Right cardiac atrium (tissue), 5 donors: Measurements from ENCODE around the gene LRGUK. TPM values are rescaled to one million over a fixed set of nuclear protein-coding genes. Genes with fewer than 3 reads are reported as not detected.

Source experiments
- ATAC-seq, 2 donors: fragments of 200-7000 bp; cut with Tn5 transposase; one replicate each; pipeline versions ENCODE4 v1.8.0 to v1.9.1; 2020; ENCODE audit warnings: moderate library complexity in 2 of 2, mild to moderate bottlenecking in 1 of 2
- DNase-seq, 3 donors: peaks; one replicate each; pipeline ENCODE4 v3.0.0-alpha.2; 2020
- H3K27ac ChIP-seq: one replicate; pipeline ENCODE4 v1.5.1; 2013; ENCODE audit warnings: mild to moderate bottlenecking, low read length, control low read depth, moderate library complexity
- H3K27me3 ChIP-seq: one replicate; pipeline ENCODE4 v1.6.1; 2013; ENCODE audit not compliant: control insufficient read depth, insufficient read depth
- H3K4me1 ChIP-seq: one replicate; pipeline ENCODE4 v1.6.1; 2013; ENCODE audit warnings: low read length; ENCODE audit not compliant: control insufficient read depth, insufficient read depth
- H3K4me3 ChIP-seq: one replicate; pipeline ENCODE4 v1.5.1; 2013; ENCODE audit warnings: low read length, control low read depth
- H3K9me3 ChIP-seq: one replicate; pipeline ENCODE4 v1.6.1; 2013; ENCODE audit warnings: low read length; ENCODE audit not compliant: control insufficient read depth
- WGBS: extraction: QIAGEN DNeasy Blood & Tissue Kit; methylation state at CpG from one replicate; pipeline ENCODE4 v1.1.7; 2013; 5-methylcytosine and 5-hydroxymethylcytosine counted together
- intact Hi-C, 4 donors: fragments of 100-400 bp; cut with DNase I; formaldehyde crosslinking; loops; one replicate each; pipeline versions ENCODE4 v1.11.0 to v1.14.0; 2022 to 2023
- polyA plus RNA-seq: library from polyadenylated mRNA; stranded (reverse); fragments of 200-250 nt; gene quantifications from one replicate; pipeline ENCODE4 v1.2.3, GENCODE V29; 2013
- total RNA-seq, 4 donors: library from RNA; stranded (reverse); fragmentation: NEBNext Ultra II Directional; extraction: Animal tissue kit (Norgen Biotek cat#: 25700); gene quantifications; one replicate each; pipeline ENCODE4 v1.2.1, GENCODE V29; 2021
- donor health status: healthy with polysubstance abuse.
- donor health status: DM: no; HTN: yes; CAD: no.
- donor health status: DM: no; HTN: no; CAD: no.
- donor health status: DM: no; HTN: yes; CAD: no; lungs with severe emphysema.
- donor health status: DM: yes; HTN: yes; CAD: no.

LRGUK gene
- total and polyA plus RNA-seq, 5 donors, result 0.06 to 0.40 (median 0.16) TPM; not detected in 1

DNA sequence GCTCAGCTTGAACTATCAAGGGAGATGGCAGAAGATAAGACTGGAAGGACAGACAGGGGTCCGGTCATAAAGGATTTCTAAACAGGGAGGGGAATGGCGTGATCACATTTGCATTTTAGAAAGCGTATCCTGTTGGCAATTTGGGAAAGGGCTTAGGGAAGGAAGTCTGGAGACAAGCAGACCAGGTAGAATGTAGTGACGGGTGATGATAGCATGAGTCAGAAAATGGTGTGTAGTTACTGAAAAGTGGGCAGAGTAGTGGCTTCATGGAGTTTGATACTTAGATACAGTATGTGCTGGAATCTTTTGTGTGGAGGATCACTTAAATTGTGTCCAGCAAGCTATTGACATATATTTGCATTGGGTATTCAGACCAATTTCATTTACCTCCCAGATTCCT lies 61.2 kb downstream of the LRGUK start:
- ATAC-seq (no peak), DNase-seq (no peak)
- intact Hi-C loops, result no loop called here
- WGBS, result 75% methylated on average over 4 of the region's 4 CpGs
- Histone ChIP-seq H3K27me3 (peaks cover 3% of the 10 kb centered on the region), H3K4me3 (no peak overlapping the region), H3K27ac (no peak overlapping the region), H3K9me3 (no peaks in the 10 kb centered on the region), H3K4me1 (no peaks in the 10 kb centered on the region)

DNA sequence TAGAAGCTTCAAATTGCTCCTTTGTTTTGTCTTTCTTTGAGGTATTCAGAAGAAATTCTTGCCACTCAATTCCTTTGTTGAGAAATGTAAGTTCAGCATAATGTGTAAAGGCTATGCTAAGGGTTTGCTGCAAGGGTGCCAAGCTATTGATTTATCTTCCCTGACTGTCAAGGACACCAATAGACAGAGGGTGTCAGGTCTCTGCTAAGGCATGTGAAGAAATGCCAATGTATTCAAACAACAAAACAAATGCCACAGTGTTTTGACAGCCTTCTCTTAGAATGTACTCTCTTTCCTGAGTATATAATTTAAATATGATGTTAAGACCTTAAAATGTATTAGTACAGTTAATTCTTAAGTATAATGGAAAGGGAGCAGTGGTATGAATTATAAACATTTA lies 62.4 kb downstream of the LRGUK start:
- DNase-seq (no peak), ATAC-seq (no peak)
- H3K9me3 ChIP-seq, result no peaks in the 10 kb centered on the region
- H3K4me3 ChIP-seq, result no peak overlapping the region
- H3K27ac ChIP-seq, result no peak overlapping the region
- no peaks in the 10 kb centered on the region for H3K4me1 ChIP-seq
- H3K27me3 ChIP-seq, result peaks cover 3% of the 10 kb centered on the region
- intact Hi-C loops, result no loop called here

DNA sequence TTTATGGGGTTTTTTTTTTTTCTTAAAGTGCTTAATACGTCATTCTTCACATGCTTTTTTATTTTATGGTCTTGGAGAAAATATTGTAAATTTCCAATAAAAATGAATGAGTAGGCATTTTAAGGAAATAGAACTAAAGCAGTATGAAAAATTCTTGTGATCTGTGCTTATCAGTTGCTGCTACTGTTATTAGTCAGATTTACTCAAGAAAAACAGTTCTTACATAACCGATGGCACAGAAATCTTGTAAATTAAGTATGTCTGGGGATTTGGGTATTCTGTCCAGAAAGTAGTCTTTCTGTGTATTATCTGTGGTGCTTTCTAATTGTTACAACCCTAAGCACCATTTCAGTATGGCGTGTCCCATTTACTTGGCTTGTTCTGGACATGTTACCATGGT lies 64.7 kb downstream of the LRGUK start:
- Histone ChIP-seq H3K4me1 (no peaks in the 10 kb centered on the region), H3K4me3 (no peak overlapping the region), H3K9me3 (no peaks in the 10 kb centered on the region), H3K27me3 (no peaks in the 10 kb centered on the region), H3K27ac (no peak overlapping the region)
- ATAC-seq, result no peak
- intact Hi-C loops, result no loop called here
- WGBS, result 85% methylated on average over 3 of the region's 3 CpGs
- no peak for DNase-seq

DNA sequence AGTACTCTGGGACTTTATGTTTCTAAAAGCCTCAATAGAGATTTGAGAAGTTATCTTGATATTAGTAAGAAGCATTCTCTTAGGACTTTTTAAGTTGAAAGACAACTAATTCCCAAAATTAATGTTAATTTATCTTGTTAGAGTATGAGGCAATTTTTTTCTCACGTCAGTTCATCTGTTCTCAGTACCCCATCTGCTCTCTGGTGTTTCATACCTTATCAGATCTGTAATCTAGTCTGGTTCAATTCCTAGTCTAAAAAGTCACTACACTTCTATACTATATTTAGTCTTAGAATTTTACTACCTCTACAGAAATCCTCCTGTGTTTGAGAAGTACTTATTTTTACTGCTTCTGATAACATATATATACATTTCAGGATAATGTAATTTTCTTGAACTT lies 66.1 kb downstream of the LRGUK start:
- no peaks in the 10 kb centered on the region for H3K4me1 ChIP-seq
- no peaks in the 10 kb centered on the region for H3K27me3 ChIP-seq
- no peak overlapping the region for H3K4me3 ChIP-seq
- no peak for ATAC-seq
- DNase-seq, result no peak
- WGBS, result 83% methylated on average over 1 of the region's 1 CpG
- H3K9me3 ChIP-seq, result no peaks in the 10 kb centered on the region
- no peak overlapping the region for H3K27ac ChIP-seq
- intact Hi-C loops, result no loop called here

DNA sequence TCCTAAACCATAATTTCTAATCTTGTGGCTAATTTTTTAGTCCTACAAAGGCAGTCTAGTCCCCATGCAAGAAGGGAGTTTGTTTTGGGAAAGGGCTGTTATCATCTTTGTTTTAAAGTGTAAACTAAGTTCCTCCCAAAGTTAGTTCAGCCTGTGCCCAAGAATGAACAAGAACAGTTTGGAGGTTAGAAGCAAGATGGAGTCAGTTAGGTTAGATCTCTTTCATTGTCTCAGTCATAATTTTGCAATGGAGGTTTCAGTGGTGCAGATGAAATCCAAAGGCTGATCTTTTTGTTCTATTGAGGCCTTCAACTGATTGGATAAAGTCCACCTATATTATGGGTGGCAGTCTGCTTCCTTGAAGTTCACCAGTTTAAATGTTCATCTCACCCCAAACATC lies 68.1 kb downstream of the LRGUK start:
- no peaks in the 10 kb centered on the region for H3K9me3 ChIP-seq
- no peaks in the 10 kb centered on the region for H3K4me1 ChIP-seq
- DNase-seq, result no peak
- intact Hi-C loops, result no loop called here
- ATAC-seq, result no peak
- no peak overlapping the region for H3K27ac ChIP-seq
- no peak overlapping the region for H3K4me3 ChIP-seq
- no peaks in the 10 kb centered on the region for H3K27me3 ChIP-seq

DNA sequence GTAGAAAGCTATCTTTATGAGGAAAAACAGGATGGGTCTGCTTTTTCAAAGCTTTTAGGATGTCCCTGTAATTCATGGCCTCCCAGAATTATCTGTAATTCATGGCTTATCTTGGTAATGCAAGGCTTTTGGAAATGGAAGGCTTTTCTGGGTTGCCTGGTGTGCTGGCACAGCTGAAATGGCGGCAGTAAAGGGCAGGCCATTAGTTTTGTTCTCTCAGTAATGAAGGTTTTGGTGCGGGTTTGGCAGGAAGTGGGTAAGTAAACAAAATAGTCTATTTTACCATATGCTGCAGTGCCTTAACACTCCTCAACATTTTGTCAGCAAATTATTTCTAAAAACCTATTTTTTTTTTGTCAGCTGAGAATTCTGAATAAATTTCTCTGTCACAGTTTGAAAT lies 69.3 kb downstream of the LRGUK start:
- no peaks in the 10 kb centered on the region for H3K4me1 ChIP-seq
- no peaks in the 10 kb centered on the region for H3K27me3 ChIP-seq
- ATAC-seq (no peak), DNase-seq (no peak)
- no peak overlapping the region for H3K4me3 ChIP-seq
- no peaks in the 10 kb centered on the region for H3K9me3 ChIP-seq
- intact Hi-C loops, result no loop called here
- 81% methylated on average over 2 of the region's 2 CpGs for WGBS
- no peak overlapping the region for H3K27ac ChIP-seq

DNA sequence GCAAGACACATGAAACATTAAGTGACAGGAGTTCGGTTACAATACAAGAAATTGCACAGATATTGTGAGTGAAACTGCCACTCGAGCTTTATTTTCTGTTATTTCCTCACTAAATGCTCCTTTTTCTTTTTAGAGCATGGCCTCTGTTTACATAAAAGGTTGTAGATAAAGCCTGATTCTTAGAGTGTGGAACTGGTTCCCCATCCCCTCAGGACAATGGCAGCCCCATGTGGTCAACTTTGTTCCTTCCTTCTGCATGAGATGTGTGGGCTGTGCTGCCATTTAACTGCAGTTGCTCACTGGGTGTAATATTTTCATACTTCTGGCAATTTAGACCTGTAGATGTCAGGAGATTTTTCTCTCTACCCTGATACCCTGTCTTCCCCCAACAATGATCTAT lies 70.2 kb downstream of the LRGUK start:
- Histone ChIP-seq H3K9me3 (no peaks in the 10 kb centered on the region), H3K4me1 (no peaks in the 10 kb centered on the region), H3K27me3 (no peaks in the 10 kb centered on the region), H3K4me3 (no peak overlapping the region), H3K27ac (no peak overlapping the region)
- no peak for ATAC-seq
- intact Hi-C loops, result no loop called here
- 91% methylated on average over 2 of the region's 2 CpGs for WGBS
- no peak for DNase-seq

DNA sequence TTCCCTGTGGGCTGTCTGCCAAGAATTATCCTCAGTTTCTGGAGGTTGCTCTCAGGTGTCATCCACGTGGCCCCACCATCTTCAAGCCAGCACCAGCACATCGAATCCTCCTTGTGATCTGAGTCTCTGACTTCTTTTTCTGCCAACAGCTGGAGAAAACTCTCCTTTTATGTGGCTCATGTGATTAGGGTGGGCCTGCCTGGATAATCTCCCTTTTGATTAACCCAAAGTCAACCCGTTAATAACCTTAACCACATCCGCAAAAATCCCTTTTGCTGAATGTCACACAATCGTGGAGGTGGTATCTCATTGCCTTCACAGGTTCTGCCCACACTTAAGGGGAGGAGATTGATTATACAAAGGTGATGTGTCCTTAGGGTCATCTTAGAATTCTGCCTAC lies 73.8 kb downstream of the LRGUK start:
- intact Hi-C loops, result no loop called here
- Histone ChIP-seq H3K9me3 (no peaks in the 10 kb centered on the region), H3K27me3 (no peaks in the 10 kb centered on the region), H3K4me1 (no peaks in the 10 kb centered on the region), H3K27ac (no peak overlapping the region), H3K4me3 (no peak overlapping the region)
- ATAC-seq (no peak), DNase-seq (no peak)
- 92% methylated on average over 5 of the region's 5 CpGs for WGBS

DNA sequence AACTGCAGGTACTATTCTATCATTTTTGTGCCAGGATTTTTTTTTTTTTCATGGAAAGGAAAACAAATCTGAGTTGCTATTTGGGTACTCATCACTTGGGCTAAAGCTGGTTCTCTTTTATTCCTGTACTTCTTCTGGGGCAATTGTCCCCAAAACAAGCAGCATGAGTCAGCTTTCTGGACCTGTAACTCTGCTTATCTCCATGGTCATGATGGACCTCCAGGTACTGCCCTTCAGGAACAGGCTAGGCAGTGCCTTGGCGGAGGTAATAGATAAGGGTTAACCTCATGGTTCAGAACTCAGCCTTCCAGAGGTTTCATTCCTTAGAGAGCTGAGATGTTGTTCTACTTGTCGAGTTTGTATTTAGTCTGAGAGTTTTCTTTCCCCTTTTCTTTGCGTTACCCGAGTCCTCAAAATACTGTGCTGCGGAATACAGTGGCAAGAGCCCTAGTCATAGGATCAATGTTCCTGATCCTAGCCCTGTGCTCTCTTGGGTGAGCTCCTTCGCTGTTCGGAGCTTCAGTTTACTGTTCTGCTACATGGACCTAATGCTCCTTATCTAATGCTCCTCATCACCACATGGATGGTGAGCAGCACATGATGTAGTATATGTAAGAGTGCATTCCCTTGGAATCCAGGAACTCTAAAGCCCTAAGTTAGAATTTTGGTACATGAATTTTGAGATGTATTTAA lies 74.6 kb downstream of the LRGUK start:
- no peaks in the 10 kb centered on the region for H3K4me1 ChIP-seq
- intact Hi-C loops, result no loop called here
- WGBS, result 78% methylated on average over 7 of the region's 7 CpGs
- H3K4me3 ChIP-seq, result no peak overlapping the region
- DNase-seq, result no peak
- H3K9me3 ChIP-seq, result no peaks in the 10 kb centered on the region
- ATAC-seq, result no peak
- no peaks in the 10 kb centered on the region for H3K27me3 ChIP-seq
- no peak overlapping the region for H3K27ac ChIP-seq

DNA sequence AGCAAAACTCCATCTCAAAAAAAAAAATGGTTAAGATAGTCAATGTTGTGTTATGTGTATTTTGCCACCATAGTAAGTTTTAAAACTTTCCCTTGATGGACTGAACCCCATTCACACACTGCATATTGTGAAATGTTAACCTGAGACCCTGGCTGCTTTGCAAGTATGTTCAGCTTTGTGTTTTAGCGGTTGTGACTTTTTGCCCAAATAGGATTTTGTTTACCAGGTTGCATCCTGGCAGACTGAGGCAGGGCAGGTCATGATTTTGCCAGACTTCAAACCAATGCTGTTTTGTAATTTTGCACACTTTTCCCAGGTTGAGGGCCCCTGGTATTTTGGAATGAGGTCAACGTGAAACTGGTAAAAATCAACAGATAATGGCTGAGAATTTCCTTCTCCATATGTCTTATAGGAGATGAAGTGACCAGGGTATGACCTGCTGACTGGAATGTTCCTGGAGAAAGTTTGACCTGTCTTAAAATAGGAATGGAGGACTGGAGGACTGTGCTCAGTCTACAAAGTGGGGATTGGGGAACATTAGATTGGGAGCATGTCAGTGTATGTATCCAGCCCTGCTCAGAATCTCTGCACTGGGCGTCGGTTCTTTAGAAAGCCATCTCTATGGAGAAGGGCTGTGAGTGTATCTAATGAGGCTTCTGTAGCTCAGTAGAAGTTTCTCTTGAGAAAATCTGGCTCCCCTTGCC lies 76.2 kb downstream of the LRGUK start:
- H3K4me3 ChIP-seq, result no peak overlapping the region
- DNase-seq, result no peak
- H3K9me3 ChIP-seq, result no peaks in the 10 kb centered on the region
- no peak for ATAC-seq
- intact Hi-C loops, result no loop called here
- no peaks in the 10 kb centered on the region for H3K4me1 ChIP-seq
- WGBS, result 80% methylated on average over 4 of the region's 4 CpGs
- no peaks in the 10 kb centered on the region for H3K27me3 ChIP-seq
- H3K27ac ChIP-seq, result no peak overlapping the region

DNA sequence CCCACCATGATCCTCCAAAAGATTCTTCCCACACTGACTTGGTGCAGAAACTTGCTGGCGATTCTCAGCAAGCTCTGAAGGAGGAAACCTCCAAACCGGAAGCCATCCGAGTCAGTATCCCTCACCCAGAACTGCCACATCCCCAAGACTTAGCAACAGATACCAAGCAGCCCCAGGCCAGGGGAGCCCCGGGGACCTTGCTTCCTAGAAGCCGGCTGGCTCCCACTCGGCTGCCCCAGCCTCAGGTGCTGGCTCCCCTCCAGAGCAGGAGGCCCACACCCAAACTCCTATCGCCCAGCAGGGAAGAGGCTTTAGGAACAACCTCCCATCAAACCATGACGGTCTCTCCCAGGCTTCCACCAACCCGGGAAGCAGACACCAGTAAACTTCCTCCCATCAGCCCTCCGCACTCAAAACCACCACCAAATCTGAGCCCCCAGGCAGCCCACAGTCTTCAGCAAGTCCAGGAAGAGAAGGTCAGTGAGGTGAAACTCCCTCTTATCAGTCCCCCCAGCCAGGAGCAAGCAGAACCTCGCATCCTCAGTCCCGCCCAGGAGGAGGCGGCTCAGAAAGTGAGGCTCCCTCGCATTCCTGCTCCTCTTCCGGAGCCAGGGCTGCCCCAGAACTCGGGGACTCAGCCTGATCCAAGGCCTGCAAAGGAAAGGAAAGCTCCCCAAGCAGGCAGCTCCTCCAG lies 82.3 kb downstream of the LRGUK start:
- H3K9me3 ChIP-seq, result no peaks in the 10 kb centered on the region
- 75% methylated on average over 16 of the region's 16 CpGs for WGBS
- ATAC-seq (no peak), DNase-seq (no peak)
- H3K27me3 ChIP-seq, result no peaks in the 10 kb centered on the region
- intact Hi-C loops, result no loop called here
- H3K27ac ChIP-seq, result no peak overlapping the region
- no peaks in the 10 kb centered on the region for H3K4me1 ChIP-seq
- no peak overlapping the region for H3K4me3 ChIP-seq
